GM19193 (cell line): ENCODE measurements around the gene GSTM1.

Source experiments
- POLR2A ChIP-seq: IDR thresholded peaks from 4 replicates; pipeline ENCODE4 v1.6.1; 2011; ENCODE audit not compliant: insufficient read depth, insufficient read length; ENCODE audit errors: extremely low read depth

Gene GSTM1

DNA sequence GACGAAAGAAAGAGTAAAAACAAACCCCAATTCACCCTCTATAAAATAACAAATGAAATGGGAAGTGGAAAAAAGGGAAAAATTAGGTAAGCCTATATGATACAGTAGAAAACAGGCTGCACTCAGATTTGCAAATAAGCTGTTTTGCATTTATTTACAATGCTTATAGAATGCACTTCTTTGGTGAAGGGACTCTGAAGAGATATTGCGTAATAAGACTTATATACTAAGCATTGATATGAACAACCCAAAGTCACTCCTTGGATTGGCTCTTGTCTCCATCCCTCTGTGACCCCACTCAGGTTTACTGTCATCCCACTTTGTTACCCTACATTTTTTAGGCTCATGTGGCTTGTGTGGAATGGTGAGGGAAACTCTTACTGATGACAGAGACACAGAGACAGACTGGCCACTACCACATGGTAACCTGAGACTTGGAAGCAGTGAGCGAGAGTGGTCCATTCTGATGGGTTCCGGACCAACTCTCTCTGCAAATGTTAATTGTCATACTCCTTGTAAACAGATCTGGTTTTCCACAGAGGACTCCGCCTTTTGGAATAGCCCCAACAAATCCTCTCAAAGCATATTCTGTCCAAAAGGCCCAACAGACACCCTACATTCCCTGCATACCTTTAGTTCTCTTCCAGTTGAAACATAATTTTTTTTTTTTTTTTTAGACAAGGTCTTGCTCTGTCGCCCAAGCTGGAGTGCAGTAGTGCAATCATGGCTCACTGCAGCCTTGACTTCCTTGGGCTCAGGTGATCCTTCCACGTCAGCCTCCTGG is 35.5 kb downstream of the GSTM1 start:
- no peak for TF ChIP-seq POLR2A

- no peak for TF ChIP-seq POLR2A
Observed at GRCh38 chr1:109724933-109725332, 37.3 kb downstream of the GSTM1 start.

GRCh38 chr1:109725510-109725909 is 37.9 kb downstream of the GSTM1 start:
- TF ChIP-seq POLR2A = no peak

GRCh38 chr1:109726007-109726406 is 38.4 kb downstream of the GSTM1 start:
- TF ChIP-seq POLR2A = no peak

DNA sequence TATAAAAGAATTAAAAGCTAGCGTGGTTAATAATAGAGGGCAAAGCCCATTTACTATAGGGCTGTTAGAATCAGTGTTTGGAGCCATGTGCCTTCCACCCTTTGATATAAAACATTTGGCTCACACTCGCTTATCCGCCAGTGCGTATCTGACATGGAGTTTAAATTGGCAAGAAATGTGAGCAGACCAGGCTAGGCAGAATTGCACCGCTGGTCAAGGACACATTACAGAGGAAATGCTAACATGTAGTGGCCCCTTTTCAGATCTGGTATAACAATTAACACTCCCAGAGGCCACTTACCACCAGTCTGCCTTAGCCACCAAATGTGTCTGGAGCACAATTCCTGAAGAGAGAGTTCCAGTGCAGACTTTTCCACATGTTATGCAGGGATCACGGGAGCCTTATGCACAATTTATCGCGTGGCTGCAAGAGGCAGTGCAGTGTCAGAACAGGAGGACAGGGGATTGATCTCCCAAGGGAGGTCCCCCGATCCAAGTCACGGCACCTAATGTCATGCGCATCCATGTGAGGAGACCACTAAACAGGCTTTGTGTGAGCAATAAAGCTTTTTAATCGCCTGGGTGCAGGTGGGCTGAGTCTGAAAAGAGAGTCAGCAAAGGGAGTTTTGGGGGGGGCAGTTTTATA is 39.2 kb downstream of the GSTM1 start:
- no peak for TF ChIP-seq POLR2A

DNA sequence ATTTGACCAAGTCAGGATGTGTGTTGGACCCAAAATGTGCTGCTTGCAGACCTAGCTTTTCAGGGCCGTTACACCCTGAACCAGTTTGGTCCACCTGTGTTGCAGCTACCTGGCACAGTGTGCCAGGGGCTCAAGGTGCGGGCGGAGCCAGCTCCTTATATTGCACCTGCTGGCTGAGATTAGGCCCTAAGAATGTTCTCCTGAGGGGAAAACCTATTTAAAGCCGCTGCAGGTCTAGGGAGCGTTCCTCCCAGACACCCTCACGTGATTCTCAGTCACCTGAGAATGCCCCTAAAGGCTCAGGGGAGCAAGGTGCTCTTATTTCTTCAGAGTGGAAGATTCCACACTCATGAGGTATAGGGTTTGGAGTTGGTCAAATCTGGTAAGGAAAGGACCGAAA is 41.3 kb downstream of the GSTM1 start:
- TF ChIP-seq POLR2A = no peak

DNA sequence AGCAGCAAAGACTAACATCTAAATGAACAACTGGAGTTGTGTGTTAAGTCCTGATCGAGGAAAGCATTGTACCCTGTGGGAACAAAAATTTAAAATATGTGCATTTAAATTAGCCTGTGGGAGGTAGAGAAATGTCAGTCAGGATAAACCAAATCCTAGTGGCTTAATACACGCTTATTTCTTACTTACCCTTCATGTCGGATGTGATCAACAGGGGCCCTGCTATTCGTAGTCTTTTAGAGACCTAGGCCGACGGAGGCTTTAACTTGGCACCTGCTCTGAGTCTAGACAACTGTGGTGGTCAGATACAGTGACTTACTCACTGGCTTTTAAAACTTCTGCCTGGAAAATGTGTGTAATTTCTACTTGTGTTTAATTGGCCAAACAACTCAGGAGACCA is 43.0 kb downstream of the GSTM1 start:
- no peak for TF ChIP-seq POLR2A

DNA sequence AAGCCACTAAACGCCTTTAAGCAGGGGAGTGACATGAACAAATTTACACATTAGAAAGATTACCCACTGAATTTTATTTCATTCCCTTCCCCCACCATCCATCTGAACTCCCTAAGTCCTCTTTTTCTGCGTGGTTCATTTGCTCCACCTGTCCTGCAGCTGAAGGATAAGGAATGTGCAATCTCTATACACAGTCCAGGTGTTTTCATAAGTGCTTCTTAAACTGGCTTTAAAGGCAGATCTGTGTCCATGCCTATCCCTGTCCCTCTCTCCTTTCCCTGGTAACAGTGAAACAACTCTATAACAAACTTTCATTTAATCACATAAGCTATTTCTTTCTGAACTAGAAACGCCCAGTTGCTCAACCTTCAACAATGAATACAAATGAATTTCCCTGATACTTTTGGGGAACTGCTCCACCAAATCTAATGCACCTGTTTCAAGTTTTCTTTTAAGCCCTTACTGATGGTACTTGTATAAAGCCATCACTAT is 44.8 kb downstream of the GSTM1 start:
- no peak for TF ChIP-seq POLR2A

GRCh38 chr1:109733236-109733870 is 45.7 kb downstream of the GSTM1 start:
- TF ChIP-seq POLR2A = no peak

GRCh38 chr1:109739738-109740614 is 52.4 kb downstream of the GSTM1 start:
- no peak for TF ChIP-seq POLR2A

- no peak for TF ChIP-seq POLR2A
Observed at GRCh38 chr1:109740615-109741373, 53.2 kb downstream of the GSTM1 start, which contains the start of gene GSTM3. Gene GSTM3 (minus strand): TSS chr1:109741038. CDS start chr1:109740287, 751 bp downstream.
